Measurements from ENCODE around the gene ANKRD34C.

GRCh38 chr15:79316864-79317263 lies 34.3 kb downstream of the ANKRD34C start:
- TF ChIP-seq CTCF (conservative IDR thresholded peaks at IDR 0.05; ENCODE audit: low read depth, low read length) (no peak), EZH2 (IDR thresholded peaks at IDR 0.05; ENCODE audit: borderline replicate concordance, low read depth, low read length, poor library complexity, severe bottlenecking) (no peak)
